ENCODE measurements around the gene CEBPG.

The CEBPG gene

GRCh38 chr19:33376423-33376822 is 2.9 kb downstream of the CEBPG start:
- H3K27me3 ChIP-seq (ENCODE audit: insufficient read depth, poor library complexity, severe bottlenecking) = no peaks in the 10 kb centered on the region
- no peak overlapping the region for H3K4me3 ChIP-seq (replicated peaks; ENCODE audit: insufficient read depth, low read length)
- TF ChIP-seq, protein P1, sequence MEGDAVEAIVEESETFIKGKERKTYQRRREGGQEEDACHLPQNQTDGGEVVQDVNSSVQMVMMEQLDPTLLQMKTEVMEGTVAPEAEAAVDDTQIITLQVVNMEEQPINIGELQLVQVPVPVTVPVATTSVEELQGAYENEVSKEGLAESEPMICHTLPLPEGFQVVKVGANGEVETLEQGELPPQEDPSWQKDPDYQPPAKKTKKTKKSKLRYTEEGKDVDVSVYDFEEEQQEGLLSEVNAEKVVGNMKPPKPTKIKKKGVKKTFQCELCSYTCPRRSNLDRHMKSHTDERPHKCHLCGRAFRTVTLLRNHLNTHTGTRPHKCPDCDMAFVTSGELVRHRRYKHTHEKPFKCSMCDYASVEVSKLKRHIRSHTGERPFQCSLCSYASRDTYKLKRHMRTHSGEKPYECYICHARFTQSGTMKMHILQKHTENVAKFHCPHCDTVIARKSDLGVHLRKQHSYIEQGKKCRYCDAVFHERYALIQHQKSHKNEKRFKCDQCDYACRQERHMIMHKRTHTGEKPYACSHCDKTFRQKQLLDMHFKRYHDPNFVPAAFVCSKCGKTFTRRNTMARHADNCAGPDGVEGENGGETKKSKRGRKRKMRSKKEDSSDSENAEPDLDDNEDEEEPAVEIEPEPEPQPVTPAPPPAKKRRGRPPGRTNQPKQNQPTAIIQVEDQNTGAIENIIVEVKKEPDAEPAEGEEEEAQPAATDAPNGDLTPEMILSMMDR (IDR thresholded peaks at IDR 0.05; ENCODE audit: insufficient read depth, low read length) = no peak
- TF ChIP-seq REST (IDR thresholded peaks at IDR 0.05; ENCODE audit: insufficient replicate concordance, low read depth) (no peak), GABPA (IDR thresholded peaks at IDR 0.05; ENCODE audit: low read depth) (no peak), SPI1 (IDR thresholded peaks at IDR 0.05; ENCODE audit: borderline replicate concordance, low read depth) (no peak), POLR2AphosphoS5 (IDR thresholded peaks at IDR 0.05; ENCODE audit: low read depth) (no peak)
- no peak for DNase-seq (ENCODE audit: low read depth in 1 of 2, low spot score in 1 of 2)
- no peak overlapping the region for H3K27ac ChIP-seq (replicated peaks)

GRCh38 chr19:33376941-33377557 is 3.5 kb downstream of the CEBPG start:
- no peaks in the 10 kb centered on the region for H3K27me3 ChIP-seq (ENCODE audit: insufficient read depth, poor library complexity, severe bottlenecking)
- DNase-seq (ENCODE audit: low read depth in 1 of 2, low spot score in 1 of 2) = no peak
- H3K4me3 ChIP-seq (replicated peaks; ENCODE audit: insufficient read depth, low read length) = no peak overlapping the region
- TF ChIP-seq GABPA (IDR thresholded peaks at IDR 0.05; ENCODE audit: low read depth) (no peak), REST (IDR thresholded peaks at IDR 0.05; ENCODE audit: insufficient replicate concordance, low read depth) (no peak), POLR2AphosphoS5 (IDR thresholded peaks at IDR 0.05; ENCODE audit: low read depth) (no peak), SPI1 (IDR thresholded peaks at IDR 0.05; ENCODE audit: borderline replicate concordance, low read depth) (no peak)
- TF ChIP-seq, protein P1 (IDR thresholded peaks at IDR 0.05; ENCODE audit: insufficient read depth, low read length) = no peak
- H3K27ac ChIP-seq (replicated peaks) = no peak overlapping the region

DNA sequence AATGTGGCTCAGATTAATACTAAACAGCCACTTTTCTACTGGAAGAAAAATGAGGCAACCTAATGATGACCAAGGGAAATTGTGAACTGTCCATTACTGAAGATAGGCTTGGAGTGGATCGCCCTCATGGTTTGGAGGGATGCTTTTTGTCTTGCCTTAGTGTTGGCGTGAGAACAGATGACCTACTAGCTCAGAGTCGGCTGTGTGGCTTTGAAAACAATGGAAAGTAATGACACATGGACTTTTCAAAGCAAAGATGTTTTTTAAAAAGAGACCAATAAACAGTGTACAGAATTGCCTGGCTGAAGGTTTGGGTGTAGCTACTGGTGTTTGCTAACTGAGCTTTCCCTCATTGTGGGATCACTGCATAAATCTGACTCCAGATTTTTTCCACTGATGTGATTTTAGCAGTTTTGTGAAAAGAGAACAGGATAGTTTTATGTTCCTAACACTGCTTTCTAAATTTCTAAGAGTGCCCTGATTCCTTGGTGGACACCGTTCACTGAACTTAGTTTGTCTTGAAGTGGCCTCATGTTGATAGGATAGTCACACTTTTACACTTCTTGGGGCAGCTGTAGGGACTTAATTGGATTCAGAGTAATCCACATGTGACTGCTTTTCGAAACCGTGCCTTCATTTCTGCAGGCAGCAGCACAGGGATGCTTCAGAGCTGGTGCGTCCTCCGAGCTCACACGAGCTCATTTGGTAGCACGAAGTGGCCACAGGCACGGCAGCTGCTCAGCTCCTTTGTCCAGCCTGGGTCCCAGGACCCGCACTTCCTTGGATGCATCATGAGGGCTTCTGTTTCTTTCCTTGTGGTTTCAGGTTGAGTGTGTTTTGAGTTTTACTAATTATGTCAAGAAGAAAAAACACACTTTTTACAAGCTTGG is 4.3 kb downstream of the CEBPG start:
- H3K27me3 ChIP-seq (ENCODE audit: insufficient read depth, poor library complexity, severe bottlenecking) = no peaks in the 10 kb centered on the region
- H3K27ac ChIP-seq (replicated peaks) = no peak overlapping the region
- no peak for TF ChIP-seq REST (IDR thresholded peaks at IDR 0.05; ENCODE audit: insufficient replicate concordance, low read depth)
- TF ChIP-seq GABPA (IDR thresholded peaks at IDR 0.05; ENCODE audit: low read depth) = no peak
- TF ChIP-seq POLR2AphosphoS5 (IDR thresholded peaks at IDR 0.05; ENCODE audit: low read depth) = no peak
- TF ChIP-seq SPI1 (IDR thresholded peaks at IDR 0.05; ENCODE audit: borderline replicate concordance, low read depth) = no peak
- TF ChIP-seq, protein P1 (IDR thresholded peaks at IDR 0.05; ENCODE audit: insufficient read depth, low read length) = no peak
- no peak for DNase-seq (ENCODE audit: low read depth in 1 of 2, low spot score in 1 of 2)
- no peak overlapping the region for H3K4me3 ChIP-seq (replicated peaks; ENCODE audit: insufficient read depth, low read length)
